Fibroblast of lung (primary cell): ENCODE results near the gene UBE2E3.
"Not testable (repeated sequence)": the region's sequence is repeated elsewhere in the genome, so short reads cannot be mapped to it uniquely, and the experiment has no call there.

Experiments
- CTCF ChIP-seq, 2 donors: IDR thresholded peaks in 1 of 2; conservative IDR thresholded peaks in 1 of 2; 1 replicate in 1 of 2; 2 replicates in 1 of 2; pipeline ENCODE4 v1.5.1; 2011 to 2012; ENCODE audit warnings: low read length in 2 of 2, control low read depth in 1 of 2, inconsistent platforms in 1 of 2, low read depth in 1 of 2, mild to moderate bottlenecking in 1 of 2
- EZH2 ChIP-seq: IDR thresholded peaks from 2 replicates; pipeline ENCODE4 v1.5.1; 2012; ENCODE audit warnings: low read length, control low read depth, mild to moderate bottlenecking; ENCODE audit errors: missing control alignments

DNA sequence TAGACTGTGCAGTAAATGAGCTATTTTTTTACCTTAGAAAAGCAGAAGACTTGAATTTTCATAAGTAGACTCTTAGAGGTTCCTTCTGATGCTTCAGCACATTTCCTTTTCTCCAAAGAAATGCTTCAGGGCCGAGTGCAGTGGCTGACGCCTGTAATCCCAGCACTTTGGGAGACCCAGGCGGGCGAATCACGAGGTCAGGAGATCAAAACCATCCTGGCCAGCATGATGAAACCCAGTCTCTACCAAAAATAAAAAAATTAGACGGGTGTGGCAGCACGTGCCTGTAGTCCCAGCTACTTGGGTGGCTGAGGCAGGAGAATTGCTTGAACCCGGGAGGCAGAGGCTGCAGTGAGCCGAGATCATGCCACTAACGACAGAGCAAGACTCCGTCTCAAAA lies 60.4 kb downstream of the UBE2E3 start:
- not testable (repeated sequence) for TF ChIP-seq CTCF (conservative IDR thresholded peaks at IDR 0.05 in 1 of 2, IDR thresholded peaks at IDR 0.05 in 1 of 2; ENCODE audit: low read depth in 1 of 2, low read length in 2 of 2); EZH2
